Panc1 (cell line): ENCODE data around the gene PXMP2. TPM values are rescaled to one million over a fixed set of nuclear protein-coding genes. Genes with fewer than 3 reads are reported as not detected.

Experiments used
- ATAC-seq: fragments of 200-7000 bp; cut with Tn5 transposase; 2 replicates; pipeline ENCODE4 v1.9.1; 2020; ENCODE audit warnings: mild to moderate bottlenecking, moderate library complexity
- BruUV-seq: library from RNA; stranded (reverse); fragments of 400-500 nt; replicated peaks from 2 replicates; lab custom pipeline; 2021; lab: Mats Ljungman, UMichigan
- CTCF ChIA-PET: fragments of 300-600 bp; sonication (Branson Sonifier 250); formaldehyde crosslinking; loops from one replicate; lab custom pipeline; 2022; ENCODE audit warnings: antibody characterized with exemption; lab: Charles Lee
- POLR2A ChIA-PET: fragments of 300-600 bp; sonication (Branson Sonifier 250); formaldehyde crosslinking; loops from one replicate; lab custom pipeline; 2022; ENCODE audit warnings: antibody characterized with exemption; lab: Charles Lee
- DNase-seq: peaks from one replicate; pipeline ENCODE4 v3.0.0-alpha.2; 2010; ENCODE audit warnings: low read depth, low spot score
- H3K27ac ChIP-seq: 2 replicates; pipeline ENCODE4 v1.5.1; 2011; ENCODE audit warnings: mild to moderate bottlenecking, low read length, inconsistent platforms
- H3K27me3 ChIP-seq: fragments of 200-500 bp; sonication (Bioruptor generic); 2 replicates; pipeline ENCODE4 v1.6.0; 2014; ENCODE audit warnings: low read length, inconsistent platforms; ENCODE audit not compliant: control insufficient read depth, insufficient read depth
- H3K36me3 ChIP-seq: fragments of 200-500 bp; sonication (Bioruptor generic); 2 replicates; pipeline ENCODE4 v1.5.1; 2014; ENCODE audit warnings: inconsistent platforms, mild to moderate bottlenecking, low read length, moderate library complexity; ENCODE audit not compliant: control insufficient read depth, insufficient read depth
- H3K4me1 ChIP-seq: 2 replicates; pipeline ENCODE4 v1.5.1; 2011; ENCODE audit warnings: inconsistent platforms, mild to moderate bottlenecking, low read length, moderate library complexity; ENCODE audit not compliant: control insufficient read depth, insufficient read depth
- H3K4me3 ChIP-seq, 2 experiments: 2 replicates each; pipeline ENCODE4 v1.5.1; 2011 to 2012; ENCODE audit warnings: low read depth in 2 of 2, low read length in 2 of 2, mild to moderate bottlenecking in 2 of 2, inconsistent platforms in 1 of 2, moderate library complexity in 1 of 2
- H3K9me3 ChIP-seq: fragments of 200-500 bp; sonication (Bioruptor generic); 2 replicates; pipeline ENCODE4 v1.5.1; 2014; ENCODE audit warnings: low read depth, mild to moderate bottlenecking, inconsistent platforms, low read length, moderate library complexity; ENCODE audit not compliant: control insufficient read depth, insufficient read depth
- CTCF ChIP-seq: fragments of 450-650 bp; IDR thresholded peaks from 2 replicates; pipeline ENCODE4 v1.5.1; 2017; ENCODE audit warnings: mild to moderate bottlenecking
- POLR2AphosphoS5 ChIP-seq: IDR thresholded peaks from 2 replicates; pipeline ENCODE4 v1.6.1; 2012; ENCODE audit warnings: mild to moderate bottlenecking, low read depth, low read length, moderate library complexity
- REST ChIP-seq, 2 experiments: IDR thresholded peaks; 2 replicates each; pipeline ENCODE4 v1.6.1; 2011 to 2012; ENCODE audit warnings: low read depth in 2 of 2, control low read depth in 1 of 2, low read length in 1 of 2, mild to moderate bottlenecking in 1 of 2, moderate library complexity in 1 of 2; ENCODE audit not compliant: insufficient read depth in 1 of 2
- SIN3A ChIP-seq: IDR thresholded peaks from 2 replicates; pipeline ENCODE4 v1.6.1; 2012; ENCODE audit warnings: low read depth, mild to moderate bottlenecking, low read length, moderate library complexity, borderline replicate concordance; ENCODE audit not compliant: insufficient read depth
- TCF7L2 ChIP-seq: IDR thresholded peaks from 2 replicates; pipeline ENCODE4 v1.6.1; 2011; ENCODE audit warnings: mild to moderate bottlenecking, low read depth, low read length, inconsistent platforms
- in situ Hi-C: cut with HindIII; loops from 2 replicates; pipeline ENCODE4 v1.10.0; 2016; ENCODE audit warnings: low sequenced_read_pairs, low pct_unique_long_range_greater_than_20kb
- intact Hi-C: fragments of 100-400 bp; cut with micrococcal nuclease; formaldehyde crosslinking; loops from one replicate; pipeline ENCODE4 v1.10.0; 2022; ENCODE audit not compliant: unreplicated experiment
- total RNA-seq: library from RNA; stranded (reverse); gene quantifications from one replicate; pipeline ENCODE4 v1.2.1, GENCODE V29; 2021; ENCODE audit not compliant: unreplicated experiment

Gene PXMP2
- total RNA-seq, 1 experiment from 2014 or later, result 21.3 TPM

GRCh38 chr12:132739600-132740312 lies 52.4 kb downstream of the PXMP2 start:
- Histone ChIP-seq H3K27ac (no peak overlapping the region), H3K36me3 (peaks cover 34% of the 10 kb centered on the region), H3K4me3 (no peak overlapping the region), H3K9me3 (no peaks in the 10 kb centered on the region), H3K4me1 (no peaks in the 10 kb centered on the region), H3K27me3 (no peaks in the 10 kb centered on the region)
- CTCF ChIA-PET, result no interaction called here
- in situ Hi-C loops, result no loop called here
- TF ChIP-seq CTCF (no peak), POLR2AphosphoS5 (no peak)
- intact Hi-C loops, result no loop called here
- BruUV-seq, result no TSS peak
- POLR2A ChIA-PET, result no interaction called here
- no peak for ATAC-seq
- DNase-seq, result no peak

- H3K4me1 ChIP-seq, result no peaks in the 10 kb centered on the region
- ChIA-PET CTCF (no interaction called here), POLR2A (no interaction called here)
- peaks cover 29% of the 10 kb centered on the region for H3K36me3 ChIP-seq
- intact Hi-C loops, result no loop called here
- in situ Hi-C loops, result no loop called here
- no peaks in the 10 kb centered on the region for H3K9me3 ChIP-seq
- H3K4me3 ChIP-seq, result no peak overlapping the region
- ATAC-seq (no peak), DNase-seq (no peak)
- H3K27ac ChIP-seq, result no peak overlapping the region
- TF ChIP-seq POLR2AphosphoS5 (no peak), SIN3A (no peak), TCF7L2 (no peak), CTCF (no peak), REST (IDR thresholded peaks at IDR 0.05; ENCODE audit: insufficient read depth in 1 of 2, low read depth in 2 of 2, low read length in 1 of 2) (no peak)
- no peaks in the 10 kb centered on the region for H3K27me3 ChIP-seq
- BruUV-seq, result no TSS peak
These were observed 52.9 kb downstream of the PXMP2 start for GRCh38 chr12:132740313-132740646.
